GM23338 (cell line): ENCODE results near the gene KCTD18. TPM values are rescaled to one million over a fixed set of nuclear protein-coding genes. Genes with fewer than 3 reads are reported as not detected.

Source experiments
- ATAC-seq: fragments of 200-7000 bp; cut with Tn5 transposase; 3 replicates; pipeline ENCODE4 v1.9.1; 2020
- DNase-seq: peaks from one replicate; pipeline ENCODE4 v3.0.0-alpha.2; 2015; ENCODE audit warnings: low spot score
- H2AFZ ChIP-seq: fragments of 200-600 bp; sonication (generic); 2 replicates; pipeline ENCODE4 v1.8.0; 2016; ENCODE audit warnings: antibody characterized with exemption, mild to moderate bottlenecking, moderate library complexity
- H3F3A ChIP-seq: fragments of 200-600 bp; sonication (generic); replicated peaks from 2 replicates; pipeline ENCODE4 v1.8.0; 2017; ENCODE audit warnings: antibody characterized with exemption, mixed run types, low read depth
- H3K27ac ChIP-seq: fragments of 200-600 bp; sonication (generic); 2 replicates; pipeline ENCODE4 v1.6.1; 2016; ENCODE audit warnings: low read depth
- H3K27me3 ChIP-seq: fragments of 200-600 bp; sonication (generic); 2 replicates; pipeline ENCODE4 v1.8.0; 2016; ENCODE audit warnings: mild to moderate bottlenecking, mixed run types, moderate library complexity; ENCODE audit not compliant: insufficient read depth
- H3K36me3 ChIP-seq: fragments of 200-600 bp; sonication (generic); 2 replicates; pipeline ENCODE4 v1.8.0; 2016; ENCODE audit warnings: mild to moderate bottlenecking; ENCODE audit not compliant: insufficient read depth
- H3K4me1 ChIP-seq: fragments of 200-600 bp; sonication (generic); 2 replicates; pipeline ENCODE4 v1.8.0; 2016; ENCODE audit warnings: mild to moderate bottlenecking, moderate library complexity; ENCODE audit not compliant: insufficient read depth
- H3K4me2 ChIP-seq: fragments of 200-600 bp; sonication (generic); 2 replicates; pipeline ENCODE4 v1.7.1; 2017; ENCODE audit warnings: mixed run types
- H3K4me3 ChIP-seq: fragments of 200-600 bp; sonication (generic); 2 replicates; pipeline ENCODE4 v1.6.1; 2016; ENCODE audit warnings: mixed run types
- H3K79me2 ChIP-seq: fragments of 200-600 bp; sonication (generic); replicated peaks from 2 replicates; pipeline ENCODE4 v1.8.0; 2017; ENCODE audit warnings: mild to moderate bottlenecking; ENCODE audit not compliant: insufficient read depth
- H3K9me2 ChIP-seq: fragments of 200-600 bp; sonication (generic); 2 replicates; pipeline ENCODE4 v1.8.0; 2017; ENCODE audit not compliant: insufficient read depth
- H4K20me1 ChIP-seq: fragments of 200-600 bp; sonication (generic); replicated peaks from 2 replicates; pipeline ENCODE4 v1.8.0; 2017; ENCODE audit warnings: mild to moderate bottlenecking; ENCODE audit not compliant: insufficient read depth
- H3K27ac Mint-ChIP-seq: 2 replicates; pipeline ENCODE4 v1.8.0; 2020; ENCODE audit warnings: inconsistent platforms, mild to moderate bottlenecking, moderate library complexity, mixed read lengths
- H3K27me3 Mint-ChIP-seq: 3 replicates; pipeline ENCODE4 v1.8.0; 2022; ENCODE audit warnings: low read depth, mild to moderate bottlenecking, moderate library complexity, mixed read lengths, inconsistent platforms; ENCODE audit not compliant: insufficient read depth, poor library complexity
- H3K36me3 Mint-ChIP-seq: 3 replicates; pipeline ENCODE4 v1.8.0; 2021; ENCODE audit warnings: low read depth, mild to moderate bottlenecking, inconsistent platforms, moderate library complexity, mixed read lengths
- H3K4me1 Mint-ChIP-seq: 3 replicates; pipeline ENCODE4 v1.8.0; 2020; ENCODE audit warnings: mild to moderate bottlenecking, inconsistent platforms, mixed read lengths
- H3K4me3 Mint-ChIP-seq: 3 replicates; pipeline ENCODE4 v1.8.0; 2021; ENCODE audit warnings: moderate library complexity, mild to moderate bottlenecking, inconsistent platforms, mixed read lengths
- H3K9me3 Mint-ChIP-seq: 3 replicates; pipeline ENCODE4 v1.8.0; 2020; ENCODE audit warnings: moderate library complexity, mild to moderate bottlenecking, inconsistent platforms, mixed read lengths
- CREB1 ChIP-seq: fragments of 250-450 bp; sonication (Bioruptor Pico); IDR thresholded peaks from 2 replicates; pipeline ENCODE4 v1.5.0; 2020; ENCODE audit warnings: low read depth, mild to moderate bottlenecking, moderate library complexity
- ETS1 ChIP-seq: IDR thresholded peaks from 2 replicates; pipeline ENCODE4 v1.6.1; 2016; ENCODE audit warnings: antibody characterized with exemption
- EZH2 ChIP-seq: fragments of 200-600 bp; sonication (generic); IDR thresholded peaks from one replicate; pipeline ENCODE4 v1.8.0; 2017; ENCODE audit warnings: antibody characterized with exemption, mild to moderate bottlenecking, low read depth; ENCODE audit not compliant: unreplicated experiment
- EZH2phosphoT487 ChIP-seq: fragments of 200-600 bp; sonication (generic); IDR thresholded peaks from one replicate; pipeline ENCODE4 v1.8.1; 2018; ENCODE audit warnings: antibody characterized with exemption; ENCODE audit not compliant: unreplicated experiment
- POLR2AphosphoS5 ChIP-seq: IDR thresholded peaks from 2 replicates; pipeline ENCODE4 v1.6.1; 2016; ENCODE audit warnings: antibody characterized with exemption, low read depth
- REST ChIP-seq: IDR thresholded peaks from one replicate; pipeline ENCODE4 v1.6.1; 2018; ENCODE audit warnings: antibody characterized with exemption; ENCODE audit not compliant: unreplicated experiment
- STAT1 ChIP-seq: IDR thresholded peaks from one replicate; pipeline ENCODE4 v1.6.1; 2016; ENCODE audit warnings: antibody characterized with exemption; ENCODE audit not compliant: unreplicated experiment
- ZNF331 ChIP-seq: fragments of 250-450 bp; sonication (Bioruptor Pico); IDR thresholded peaks from 2 replicates; pipeline ENCODE4 v1.5.0; 2020; ENCODE audit warnings: low read depth, mild to moderate bottlenecking, moderate library complexity
- ZNF462 ChIP-seq: fragments of 250-450 bp; sonication (Bioruptor Pico); IDR thresholded peaks from 2 replicates; pipeline ENCODE4 v1.5.0; 2020; ENCODE audit warnings: mild to moderate bottlenecking, moderate library complexity
- polyA plus RNA-seq: library from polyadenylated mRNA; unstranded; fragments of >200 nt; fragmentation: Nextera tagmentation; extraction: Ambion mirVana; gene quantifications from 2 replicates; pipeline ENCODE4 v1.2.1, GENCODE V29; 2016
- total RNA-seq: library from RNA; depleted of rRNA; stranded (reverse); fragments of >200 nt; shearing (Covaris generic); gene quantifications from 2 replicates; pipeline ENCODE4 v1.2.3, GENCODE V29; 2014

KCTD18 gene
- total and polyA plus RNA-seq, 2 experiments from 2014 or later: 3.3 to 4.7 TPM

- TF ChIP-seq CREB1 (no peak), ETS1 (no peak), EZH2 (no peak), EZH2phosphoT487 (no peak), ZNF462 (CRISPR knock-in tag) (no peak), STAT1 (no peak), REST (no peak), ZNF331 (CRISPR knock-in tag) (no peak), POLR2AphosphoS5 (no peak)
- ATAC-seq (0 out of 3 replicates have a peak, but pooled peaks have one; percentile 4), DNase-seq (no peak)
- H3K27me3 Mint-ChIP-seq: peaks cover 2% of the 10 kb centered on the region
- H3K4me2 ChIP-seq: no peak overlapping the region
- no peaks in the 10 kb centered on the region for H4K20me1 ChIP-seq
- H3K36me3 Mint-ChIP-seq: peaks cover 54% of the 10 kb centered on the region
- H3K9me2 ChIP-seq: no peaks in the 10 kb centered on the region
- H3K27ac Mint-ChIP-seq: no peak overlapping the region
- no peak overlapping the region for H3K4me3 ChIP-seq
- no peaks in the 10 kb centered on the region for H3K9me3 Mint-ChIP-seq
- H3K79me2 ChIP-seq: no peaks in the 10 kb centered on the region
- H3K4me3 Mint-ChIP-seq: no peak overlapping the region
- peaks cover 37% of the 10 kb centered on the region for H3K4me1 Mint-ChIP-seq
- H3K4me1 ChIP-seq: peaks cover 14% of the 10 kb centered on the region
- H3K36me3 ChIP-seq: peaks cover 33% of the 10 kb centered on the region
- peak overlapping the region; percentile 37; the same call in 1 of the 2 replicates for H3K27ac ChIP-seq
- H3F3A ChIP-seq: no peaks in the 10 kb centered on the region
- H3K27me3 ChIP-seq: no peaks in the 10 kb centered on the region
- H2AFZ ChIP-seq: no peak overlapping the region
Measured at GRCh38 chr2:200479692-200480265, 30.1 kb downstream of the KCTD18 start.
